ENCODE results near the gene WDFY2.
"Not testable (repeated sequence)": the region's sequence is repeated elsewhere in the genome, so short reads cannot be mapped to it uniquely, and the experiment has no call there.

WDFY2 gene

DNA sequence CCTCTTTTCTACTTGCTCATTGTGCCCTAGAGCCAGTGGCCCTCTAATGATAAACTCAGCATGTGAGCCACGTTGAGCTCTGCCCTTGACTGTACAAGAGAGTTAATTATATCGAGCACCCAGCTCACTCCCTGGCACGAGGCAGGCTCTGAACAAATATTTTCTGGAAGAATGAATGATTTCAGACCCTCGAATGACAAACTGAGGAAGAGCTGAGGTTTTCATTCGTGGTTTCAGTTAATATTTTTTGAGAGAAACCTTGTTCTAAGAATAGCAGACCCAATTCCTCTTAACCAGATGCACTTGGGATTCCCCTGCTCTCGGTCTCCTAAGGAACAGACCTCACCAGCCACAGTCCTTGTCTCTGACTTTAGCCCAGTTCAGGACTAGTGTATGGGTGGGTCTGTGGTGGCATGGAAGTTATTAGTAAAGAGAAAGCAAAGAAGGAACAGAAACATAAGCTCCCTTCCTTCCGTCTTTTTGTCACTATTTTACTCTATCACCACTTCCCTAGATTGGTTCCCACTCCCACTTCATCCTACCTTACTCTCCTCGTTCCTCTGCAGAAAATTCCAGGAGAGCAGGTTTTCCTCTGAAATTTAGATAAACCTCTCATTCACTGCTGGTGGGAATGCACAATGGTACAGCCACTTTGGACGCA is 22.1 kb upstream of the WDFY2 start:
- DNase-seq, result no peak

DNA sequence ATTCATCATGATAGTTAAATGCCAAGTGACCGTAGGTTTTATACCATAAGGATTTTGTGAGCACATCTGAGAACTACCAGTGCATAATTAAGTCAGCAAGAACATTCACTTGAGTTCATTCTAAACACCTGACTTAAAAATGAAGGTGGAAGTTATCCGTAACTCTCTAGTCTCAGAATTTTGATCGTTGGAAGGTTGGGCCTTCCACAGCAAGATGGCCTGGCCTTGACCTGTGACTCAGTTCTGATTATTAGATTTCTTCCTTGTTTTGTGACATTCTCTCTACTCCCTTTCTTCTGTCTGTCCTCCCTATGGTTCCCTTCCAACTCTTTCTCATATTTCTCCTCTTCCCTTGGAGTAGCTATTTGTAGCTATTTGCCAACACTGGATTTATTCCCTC is 20.0 kb upstream of the WDFY2 start:
- no peak for DNase-seq

DNA sequence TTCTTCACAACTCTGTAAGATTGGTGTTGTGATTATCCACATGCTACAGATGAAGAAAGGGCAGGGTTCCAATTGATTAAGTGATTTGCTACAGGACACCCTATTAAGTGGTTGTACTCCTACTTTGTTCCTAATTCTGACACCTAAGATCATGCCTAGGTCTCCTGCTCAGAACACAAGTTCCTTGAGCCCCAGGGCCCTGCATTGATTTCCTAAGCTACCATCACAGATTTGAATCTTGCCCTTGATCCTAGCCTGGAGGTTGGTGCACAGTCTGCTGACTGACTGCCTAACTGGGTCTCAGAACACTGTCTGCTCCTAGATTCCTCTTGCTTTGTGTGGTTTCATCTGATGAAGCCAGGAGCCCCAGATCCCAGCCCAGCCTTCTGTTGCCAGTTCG is 19.6 kb upstream of the WDFY2 start:
- no peak for DNase-seq

DNA sequence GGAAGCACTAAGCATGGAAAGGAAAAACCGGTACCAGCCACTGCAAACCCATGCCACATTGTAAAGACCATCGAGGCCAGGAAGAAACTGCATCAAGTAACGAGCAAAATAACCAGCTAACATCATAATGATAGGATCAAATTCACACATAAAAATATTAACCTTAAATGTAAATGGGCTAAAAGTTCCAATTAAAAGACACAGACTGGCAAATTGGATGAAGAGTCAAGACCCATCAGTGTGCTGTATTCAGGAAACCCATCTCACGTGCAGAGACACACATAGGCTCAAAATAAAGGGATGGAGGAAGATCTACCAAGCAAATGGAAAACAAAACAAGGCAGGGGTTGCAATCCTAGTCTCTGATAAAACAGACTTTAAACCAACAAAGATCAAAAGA is 15.3 kb upstream of the WDFY2 start:
- DNase-seq, result not testable (repeated sequence)

- no peak for DNase-seq
Observed at GRCh38 chr13:51576754-51577153, 7.5 kb upstream of the WDFY2 start.

- no peak for DNase-seq
Observed at GRCh38 chr13:51577690-51578089, 6.6 kb upstream of the WDFY2 start.

- DNase-seq, result no peak
Observed at GRCh38 chr13:51579676-51580075, 4.6 kb upstream of the WDFY2 start.

GRCh38 chr13:51581148-51581820 is 3.0 kb upstream of the WDFY2 start:
- DNase-seq, result no peak

- DNase-seq, result no peak
Observed at GRCh38 chr13:51583469-51583874, 790 bp upstream of the WDFY2 start.

DNA sequence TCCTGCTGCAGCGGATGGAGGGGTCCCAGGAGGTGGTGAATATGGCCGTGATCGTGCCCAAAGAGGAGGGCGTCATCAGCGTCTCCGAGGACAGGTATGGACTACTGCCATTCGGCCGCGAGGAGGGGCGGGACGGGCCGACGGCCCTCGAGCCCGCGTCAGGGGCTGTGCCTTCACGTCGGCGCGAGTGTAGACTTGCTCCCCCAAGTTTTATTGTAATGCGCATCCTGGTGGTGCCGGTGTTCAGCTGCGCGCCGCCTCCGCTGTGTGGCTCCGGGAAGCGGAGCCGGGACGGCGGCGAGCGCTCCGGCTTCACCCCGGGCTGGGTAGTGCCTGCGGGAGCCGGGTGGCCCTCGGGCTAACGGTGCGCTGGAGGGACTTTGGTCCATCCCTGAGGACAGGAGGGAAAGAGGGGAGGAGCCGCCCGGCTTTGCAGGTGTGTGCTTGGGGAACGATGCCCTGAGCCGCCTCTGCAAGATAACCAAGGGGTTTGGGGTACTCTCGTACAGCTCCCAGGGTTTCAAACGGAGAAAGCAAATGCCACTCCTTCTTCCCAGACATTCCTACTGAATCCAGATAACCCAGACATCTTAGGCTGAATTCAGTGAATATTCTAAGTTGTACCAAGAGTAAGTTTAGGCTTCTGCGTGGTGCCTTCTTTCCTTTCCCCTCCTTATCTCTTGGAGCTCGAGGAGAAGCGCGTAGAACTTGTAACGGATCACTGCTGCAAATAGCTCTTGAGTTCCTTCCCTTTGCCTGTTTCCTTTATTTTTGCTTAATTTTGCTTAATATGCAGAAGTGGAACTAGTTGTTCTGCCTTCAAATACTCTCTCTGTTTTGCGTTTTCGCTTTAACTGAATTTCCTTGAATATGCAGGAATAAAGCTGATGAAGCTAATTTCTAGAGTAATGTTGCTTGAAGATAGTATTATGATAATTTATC is 740 bp downstream of the WDFY2 start:
- peak in 42 of 58 donors; percentile 17 to 81 (median 58) for DNase-seq

GRCh38 chr13:51585696-51586095 is 1.4 kb downstream of the WDFY2 start:
- DNase-seq, result no peak

- no peak for DNase-seq
Observed at GRCh38 chr13:51587372-51587771, 3.1 kb downstream of the WDFY2 start.

- no peak for DNase-seq
Observed at GRCh38 chr13:51588406-51588949, 4.2 kb downstream of the WDFY2 start.

DNA sequence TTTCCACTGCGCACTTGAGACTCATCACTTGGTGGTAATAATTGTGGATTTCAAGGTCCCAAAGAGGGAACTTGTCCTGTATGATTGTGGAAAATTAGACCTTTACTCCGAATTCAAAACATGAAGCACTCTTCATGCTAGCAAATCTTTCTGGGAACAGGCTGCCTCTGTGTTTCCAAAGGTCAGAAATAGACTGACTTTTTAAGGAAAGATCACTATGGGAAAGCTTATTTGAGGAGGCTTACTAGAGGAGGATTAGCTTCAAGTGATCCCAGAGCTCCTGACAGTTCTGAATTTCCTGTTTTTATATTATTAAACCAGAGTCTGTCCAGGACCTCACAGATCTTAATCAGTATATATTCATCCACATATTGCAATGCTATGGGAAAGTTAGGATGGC is 5.5 kb downstream of the WDFY2 start:
- no peak for DNase-seq

DNA sequence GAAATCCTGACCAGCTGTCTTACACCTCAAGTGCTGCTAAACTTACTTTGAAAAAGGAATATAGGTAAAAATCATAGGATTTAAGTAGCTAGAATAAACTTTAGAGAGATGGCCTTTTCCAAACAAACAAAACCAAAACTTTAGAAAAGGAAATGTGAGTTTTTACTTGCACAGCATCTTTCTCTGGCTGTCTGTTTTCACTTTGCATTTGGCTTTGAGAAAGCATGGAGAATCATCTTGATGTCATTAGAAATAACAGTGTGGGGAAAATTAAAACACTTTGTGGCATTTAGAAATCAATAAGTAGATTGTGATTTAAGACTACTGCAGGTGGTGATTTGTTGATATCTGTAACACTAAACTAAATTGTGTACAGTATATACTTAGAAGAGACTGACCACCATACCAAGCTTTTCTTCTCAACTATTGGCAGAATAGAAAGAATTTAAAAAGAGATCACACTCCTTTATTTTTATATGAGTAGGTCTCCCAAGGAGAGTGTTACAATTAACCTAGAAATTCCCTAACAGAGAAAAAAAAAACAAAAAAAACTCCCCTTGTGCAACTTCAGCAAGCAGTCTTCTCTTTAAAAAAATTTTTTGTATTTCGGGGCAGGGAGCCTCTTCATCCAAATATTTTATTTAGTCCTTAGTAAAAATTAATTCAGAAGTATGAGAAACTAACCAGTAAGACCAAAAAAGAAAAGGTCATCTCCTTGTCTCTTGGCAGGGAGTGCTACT is 6.1 kb downstream of the WDFY2 start:
- no peak for DNase-seq

- no peak for DNase-seq
Observed at GRCh38 chr13:51590971-51591627, 6.8 kb downstream of the WDFY2 start.

- not testable (repeated sequence) for DNase-seq
Observed at GRCh38 chr13:51591938-51592337, 7.7 kb downstream of the WDFY2 start.

- no peak for DNase-seq
Observed at GRCh38 chr13:51594432-51594831, 10.2 kb downstream of the WDFY2 start.

- DNase-seq, result no peak
Observed at GRCh38 chr13:51595416-51595815, 11.2 kb downstream of the WDFY2 start.

- DNase-seq, result no peak
Observed at GRCh38 chr13:51596541-51596940, 12.3 kb downstream of the WDFY2 start.
